Heart left ventricle (tissue), 16 donors: ENCODE data around the gene CCDC86. TPM values are rescaled to one million over a fixed set of nuclear protein-coding genes. Genes with fewer than 3 reads are reported as not detected.
A peak's percentile ranks its signal among the peaks of the same experiment; 100 is the strongest.

Source experiments
- ATAC-seq, 4 donors: fragments of 200-7000 bp; cut with Tn5 transposase; one replicate each; pipeline ENCODE4 v1.9.1; 2020 to 2022; ENCODE audit warnings: moderate library complexity in 4 of 4, mild to moderate bottlenecking in 3 of 4, moderate number of reproducible peaks in 1 of 4
- DNase-seq, 5 donors: peaks; one replicate each; pipeline ENCODE4 v3.0.0-alpha.2; 2020
- H3K27ac ChIP-seq, 12 donors: fragments of 200-600 bp; sonication (generic) in 4 of 12; one replicate each; pipeline versions ENCODE4 v1.5.0 to v1.8.0; 2016 to 2022; ENCODE audit warnings: mild to moderate bottlenecking in 2 of 12
- H3K27me3 ChIP-seq, 9 donors: fragments of 200-600 bp; sonication (generic) in 2 of 9; one replicate each; pipeline versions ENCODE4 v1.5.1 to v1.8.0; 2016 to 2022; ENCODE audit warnings: mild to moderate bottlenecking in 3 of 9
- H3K36me3 ChIP-seq, 9 donors: fragments of 200-600 bp; sonication (generic) in 2 of 9; one replicate each; pipeline versions ENCODE4 v1.5.0 to v1.8.0; 2018 to 2022; ENCODE audit warnings: mild to moderate bottlenecking in 2 of 9
- H3K4me1 ChIP-seq, 12 donors: fragments of 200-600 bp; sonication (generic) in 4 of 12; one replicate each; pipeline versions ENCODE4 v1.5.0 to v1.8.0; 2016 to 2022; ENCODE audit warnings: mild to moderate bottlenecking in 3 of 12
- H3K4me3 ChIP-seq, 12 donors: fragments of 200-600 bp; sonication (generic) in 4 of 12; one replicate each; pipeline versions ENCODE4 v1.5.0 to v1.8.0; 2017 to 2022; ENCODE audit warnings: mild to moderate bottlenecking in 9 of 12, moderate library complexity in 4 of 12
- H3K9me3 ChIP-seq, 12 donors: fragments of 200-600 bp; sonication (generic) in 4 of 12; one replicate each; pipeline versions ENCODE4 v1.5.0 to v1.8.0; 2016 to 2022; ENCODE audit warnings: mild to moderate bottlenecking in 1 of 12
- POLR2A ChIP-seq, 2 donors: fragments of 450-650 bp; IDR thresholded peaks; one replicate each; pipeline ENCODE4 v1.6.1; 2017; ENCODE audit warnings: antibody characterized with exemption in 2 of 2, mild to moderate bottlenecking in 2 of 2, moderate library complexity in 2 of 2
- WGBS, 4 donors: extraction: QIAGEN DNeasy Blood & Tissue Kit in 2 of 4; methylation state at CpG; one replicate each; pipeline versions ENCODE4 v1.1.5 to v1.1.7; 2013 to 2018; 5-methylcytosine and 5-hydroxymethylcytosine counted together
- intact Hi-C, 10 donors: fragments of 100-400 bp; cut with DNase I; formaldehyde crosslinking; loops; one replicate each; pipeline versions ENCODE4 v1.11.1 to v1.14.2; 2022
- polyA plus RNA-seq, 2 donors: library from polyadenylated mRNA; stranded (reverse); fragments of 200-250 nt; gene quantifications; one replicate each; pipeline ENCODE4 v1.2.3, GENCODE V29; 2013
- total RNA-seq, 9 donors: library from RNA; depleted of rRNA in 2 of 9; stranded (reverse); fragments of >200 nt in 2 of 9; fragmentation: NEBNext Ultra II Directional in 3 of 9; extraction: Animal tissue kit (Norgen Biotek cat#: 25700) in 3 of 9; gene quantifications; one replicate each; pipeline versions ENCODE4 v1.1.0 to v1.2.4, GENCODE V29; 2016 to 2023
- TF ChIP-seq, protein P1 (sequence below), 12 donors: fragments of 200-600 bp; sonication (generic) in 4 of 12; IDR thresholded peaks; one replicate each; pipeline versions ENCODE4 v1.5.0 to v1.8.0; 2018 to 2022; ENCODE audit warnings: antibody characterized with exemption in 12 of 12, mild to moderate bottlenecking in 5 of 12
- donor health status: ischemic (EF 13 %, LVEDD 7.1; RV severe dilation, severe dysfunction).
- donor health status: healthy with polysubstance abuse.
- donor health status: DM: no; HTN: yes; CAD: no.
- donor health status: DM: no; HTN: no; CAD: no.
- donor health status: ischemic (EF 25% LVEDD 6.9; RV normal size, moderate dysfunction).
- donor health status: ischemic (EF 25% LVEDD 5.7; RV mildly dilated, moderate dysfunction).
- donor health status: healthy.
- donor health status: DM: yes; HTN: yes; CAD: no.
- donor health status: ischemic (EF 35%, LVEDD 5.7; RV mildly dilated, moderate dysfunction).
- donor health status: nonischemic (EF 11% LVEDD 7.7; RV severe dilation, severe dysfunction).
- donor health status: DM: yes; HTN: yes; CAD: no.
- donor health status: PGD.
- donor health status: ischemic (EF 29% LVEDD 5.4; RV normal size, mild dysfunction).
- donor health status: nonischemic (EF 23%, LVEDD 6.1; RV moderate dilation, normal function).

Gene CCDC86
- total and polyA plus RNA-seq, 11 donors: 6.0 to 33.3 (median 10.1) TPM

DNA sequence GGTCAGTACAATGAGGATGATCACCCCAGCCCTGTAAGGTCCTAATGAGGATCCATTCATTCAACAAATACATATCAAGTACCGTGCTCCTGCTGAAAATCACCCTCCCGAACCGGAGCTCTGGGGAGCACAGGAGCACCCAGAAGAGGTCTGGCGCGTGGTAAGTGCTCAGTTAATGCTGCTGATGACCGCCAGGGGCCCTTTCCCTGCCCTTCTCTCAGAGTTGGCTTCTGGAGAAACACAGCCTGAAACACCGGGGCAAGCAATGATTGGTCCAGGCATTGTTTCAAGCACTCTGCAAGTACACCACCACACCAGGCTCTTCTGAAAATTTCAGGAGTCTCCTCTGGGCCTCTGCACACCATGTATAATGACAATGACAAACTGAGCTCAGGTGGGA is 3.8 kb upstream of the CCDC86 start:
- intact Hi-C loops: loop anchor here in 7 of 10 donors (5.0 to 10.0 kb wide), 5 partner anchors 39 to 347 kb away; partner anchors contain the start of gene VPS37C (in 1 of the 7)
- 80 to 94% (median 84%) methylated on average over 4 to 7 of the region's 7 CpGs for WGBS, 4 donors
- no peak for ATAC-seq

DNA sequence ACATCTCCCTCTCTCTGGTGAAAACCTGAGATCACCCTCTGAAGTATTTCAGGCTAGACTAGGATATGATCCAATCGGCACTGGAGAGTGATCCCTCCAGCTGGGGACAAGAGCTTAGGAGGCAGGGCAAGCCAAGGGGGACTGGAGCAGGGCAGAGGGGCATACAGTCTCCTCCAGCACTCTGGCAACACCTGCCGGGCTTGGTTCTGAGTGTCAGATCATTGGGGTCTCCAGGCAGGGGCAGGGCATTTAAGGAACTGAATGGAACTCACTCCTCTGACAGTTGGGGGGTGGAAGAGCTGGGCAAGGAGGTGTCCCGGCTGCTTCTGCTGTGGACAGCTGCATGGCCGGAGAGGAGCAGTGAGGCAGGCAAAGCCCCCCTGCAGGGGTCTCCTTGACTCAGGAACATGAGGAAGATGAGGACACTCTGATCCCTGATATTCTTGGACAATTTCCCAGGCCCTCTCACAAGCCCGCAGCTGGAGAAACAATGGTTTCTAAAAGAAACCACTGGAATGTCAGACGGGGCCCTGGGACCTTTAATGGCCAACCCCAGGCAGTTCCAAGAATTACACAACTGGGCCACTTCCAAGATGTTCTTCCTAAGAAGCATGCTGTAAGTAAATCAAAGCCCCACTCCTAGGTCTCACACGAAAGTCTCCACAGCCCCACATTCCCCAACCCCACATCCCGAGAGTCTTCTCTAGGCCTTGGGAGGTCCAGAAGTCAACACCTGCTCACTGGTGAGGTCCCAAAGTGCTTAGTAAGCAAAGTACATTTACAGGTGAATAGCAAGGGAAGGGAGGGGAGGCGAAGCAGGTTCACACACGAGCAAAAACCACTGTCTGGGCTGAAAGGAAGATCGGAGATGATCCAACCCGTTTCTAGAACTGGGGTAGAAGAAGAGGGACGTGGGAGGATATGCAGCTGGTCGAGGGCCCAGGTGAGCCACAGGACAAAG is 1.2 kb upstream of the CCDC86 start:
- 59 to 69% (median 63%) methylated on average over 12 to 14 of the region's 14 CpGs for WGBS, 4 donors
- no peaks in the 10 kb centered on the region for H3K9me3 ChIP-seq
- ATAC-seq: peak; percentile 22 to 62 (median 48)
- peak overlapping the region in 9 of 12 donors; percentile 65 to 94 (median 78) for H3K4me3 ChIP-seq
- DNase-seq: peak; percentile 63 to 72 (median 69)
- peak overlapping the region; percentile 66 to 91 (median 80) for H3K27ac ChIP-seq
- no peaks in the 10 kb centered on the region for H3K27me3 ChIP-seq
- intact Hi-C loops: loop anchor here in 3 of 10 donors (2.0 to 5.0 kb wide), 2 partner anchors 37 to 66 kb away; partner anchors contain the start of gene PRPF19 (in 1 of the 3)
- TF ChIP-seq, protein P1, sequence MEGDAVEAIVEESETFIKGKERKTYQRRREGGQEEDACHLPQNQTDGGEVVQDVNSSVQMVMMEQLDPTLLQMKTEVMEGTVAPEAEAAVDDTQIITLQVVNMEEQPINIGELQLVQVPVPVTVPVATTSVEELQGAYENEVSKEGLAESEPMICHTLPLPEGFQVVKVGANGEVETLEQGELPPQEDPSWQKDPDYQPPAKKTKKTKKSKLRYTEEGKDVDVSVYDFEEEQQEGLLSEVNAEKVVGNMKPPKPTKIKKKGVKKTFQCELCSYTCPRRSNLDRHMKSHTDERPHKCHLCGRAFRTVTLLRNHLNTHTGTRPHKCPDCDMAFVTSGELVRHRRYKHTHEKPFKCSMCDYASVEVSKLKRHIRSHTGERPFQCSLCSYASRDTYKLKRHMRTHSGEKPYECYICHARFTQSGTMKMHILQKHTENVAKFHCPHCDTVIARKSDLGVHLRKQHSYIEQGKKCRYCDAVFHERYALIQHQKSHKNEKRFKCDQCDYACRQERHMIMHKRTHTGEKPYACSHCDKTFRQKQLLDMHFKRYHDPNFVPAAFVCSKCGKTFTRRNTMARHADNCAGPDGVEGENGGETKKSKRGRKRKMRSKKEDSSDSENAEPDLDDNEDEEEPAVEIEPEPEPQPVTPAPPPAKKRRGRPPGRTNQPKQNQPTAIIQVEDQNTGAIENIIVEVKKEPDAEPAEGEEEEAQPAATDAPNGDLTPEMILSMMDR (IDR thresholded peaks at IDR 0.05): no peak
- TF ChIP-seq POLR2A (IDR thresholded peaks at IDR 0.05): no peak
- peaks cover 0 to 7% (median 0%) of the 10 kb centered on the region in 9 donors for H3K36me3 ChIP-seq
- peaks cover 3 to 51% (median 32%) of the 10 kb centered on the region in 12 donors for H3K4me1 ChIP-seq

More for the DNA sequence above, 3.8 kb upstream of the CCDC86 start:
- TF ChIP-seq POLR2A (IDR thresholded peaks at IDR 0.05): no peak
- TF ChIP-seq, protein P1 (IDR thresholded peaks at IDR 0.05): no peak
- H3K4me3 ChIP-seq: no peak overlapping the region
- no peak for DNase-seq
- H3K9me3 ChIP-seq: no peaks in the 10 kb centered on the region
- no peak overlapping the region for H3K27ac ChIP-seq
- H3K36me3 ChIP-seq: no peaks in the 10 kb centered on the region
- peaks cover 2 to 32% (median 18%) of the 10 kb centered on the region in 12 donors for H3K4me1 ChIP-seq
- H3K27me3 ChIP-seq: no peaks in the 10 kb centered on the region

DNA sequence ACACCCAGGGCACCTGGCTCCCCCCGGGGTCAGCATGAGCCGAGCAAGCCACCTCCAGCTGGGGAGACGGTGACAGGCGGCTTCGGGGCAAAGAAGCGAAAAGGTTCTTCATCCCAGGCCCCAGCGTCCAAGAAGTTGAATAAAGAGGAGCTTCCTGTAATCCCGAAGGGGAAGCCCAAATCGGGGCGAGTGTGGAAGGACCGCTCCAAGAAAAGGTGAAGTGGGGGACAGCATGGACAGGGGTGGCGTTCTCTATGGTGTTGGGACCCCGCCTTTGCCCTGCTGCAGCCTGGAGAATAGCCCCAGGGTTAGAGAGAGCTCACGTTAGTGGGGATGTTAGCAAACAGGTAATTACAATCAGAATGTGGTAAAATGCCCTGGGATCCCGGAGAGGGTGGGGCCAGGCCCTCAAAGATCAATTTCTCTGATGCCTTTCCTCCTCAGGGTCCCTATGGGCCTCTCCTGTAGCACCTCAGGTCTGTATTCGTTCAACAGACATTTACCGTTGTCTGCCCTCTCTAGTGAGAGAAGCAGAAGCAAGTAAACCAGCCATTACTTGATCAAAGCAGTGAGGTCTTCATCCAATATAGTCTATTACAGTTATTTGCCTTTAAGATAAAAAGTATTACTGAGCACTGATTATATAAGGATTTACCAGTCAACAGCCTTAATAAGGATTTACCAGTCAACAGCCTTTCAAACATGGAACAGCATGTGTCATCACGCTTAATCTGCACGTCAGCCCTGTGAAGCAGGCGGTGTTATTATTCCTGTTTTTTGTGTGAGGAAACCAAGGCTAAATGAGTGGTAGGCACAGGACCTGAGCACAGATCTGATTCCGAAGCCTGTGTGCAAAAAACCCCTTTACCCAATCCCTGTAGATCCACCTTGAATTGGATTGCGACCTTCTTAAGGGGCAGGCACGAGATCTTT is 1.0 kb downstream of the CCDC86 start:
- Histone ChIP-seq H3K36me3 (peaks cover 0 to 14% (median 6%) of the 10 kb centered on the region in 9 donors), H3K9me3 (no peaks in the 10 kb centered on the region), H3K4me3 (peak overlapping the region; percentile 36 to 94 (median 81)), H3K4me1 (peaks cover 3 to 51% (median 32%) of the 10 kb centered on the region in 12 donors), H3K27me3 (no peaks in the 10 kb centered on the region), H3K27ac (peak overlapping the region in 11 of 12 donors; percentile 63 to 91 (median 78))
- 15 to 18% (median 17%) methylated on average over 23 of the region's 23 CpGs for WGBS, 4 donors
- DNase-seq: no peak
- intact Hi-C loops: loop anchor here in 2 of 10 donors (5.0 kb wide), 1 partner anchor 34 kb away; no protein-coding TSS in a partner anchor
- no peak for TF ChIP-seq POLR2A (IDR thresholded peaks at IDR 0.05)
- TF ChIP-seq, protein P1 (IDR thresholded peaks at IDR 0.05): no peak
- ATAC-seq: no peak
